Stimulated activated CD4-positive, alpha-beta T cell treated with anti-CD3 and anti-CD28 coated beads, Interleukin-15, amount 100 ng/mL, for 1 hour (primary cell): ENCODE results near the gene NAP1L4.

Experiments used
- DNase-seq, 2 donors: peaks; one replicate each; pipeline ENCODE4 v3.0.0-alpha.2; 2020; ENCODE audit warnings: low read depth in 1 of 2, low spot score in 1 of 2

NAP1L4 gene

GRCh38 chr11:2926611-2927051 is 65.5 kb downstream of the NAP1L4 start:
- no peak for DNase-seq

DNA sequence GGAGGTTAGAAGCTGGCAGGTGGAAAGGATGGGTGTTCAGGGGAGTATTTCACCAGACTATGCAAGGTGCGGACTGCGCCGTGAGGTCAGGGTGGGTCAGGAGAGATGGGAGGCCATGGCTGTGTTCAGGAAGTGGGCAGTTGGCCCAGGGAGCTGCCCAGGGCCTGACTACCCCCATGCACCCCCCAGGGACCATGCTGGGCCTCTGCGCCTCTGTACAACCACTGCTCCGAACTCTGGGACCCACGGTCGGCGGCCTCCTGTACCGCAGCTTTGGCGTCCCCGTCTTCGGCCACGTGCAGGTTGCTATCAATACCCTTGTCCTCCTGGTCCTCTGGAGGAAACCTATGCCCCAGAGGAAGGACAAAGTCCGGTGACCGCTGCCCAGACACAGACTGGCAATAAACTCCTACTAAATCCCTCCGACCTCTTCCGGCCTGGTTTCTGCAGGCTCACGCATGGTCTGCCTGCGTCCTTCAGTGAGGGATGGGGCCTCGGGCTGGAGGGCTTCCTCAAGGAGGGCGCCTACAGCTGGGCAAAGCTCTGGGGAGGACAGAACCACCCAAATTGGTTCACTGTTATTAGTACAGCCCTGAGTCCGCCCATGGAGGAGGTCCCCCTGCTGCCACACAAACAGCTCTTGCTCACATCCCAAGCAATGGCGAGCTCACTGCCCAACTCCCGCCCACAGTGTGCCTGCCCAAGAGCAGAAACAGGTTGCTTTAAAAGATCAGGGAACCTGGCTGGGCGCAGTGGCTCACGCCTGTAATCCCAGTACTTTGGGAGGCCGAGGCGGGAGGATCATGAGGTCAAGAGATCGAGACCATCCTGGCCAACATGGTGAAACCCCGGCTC is 67.1 kb downstream of the NAP1L4 start:
- no peak for DNase-seq

- no peak for DNase-seq
Observed at GRCh38 chr11:2924381-2924780, 67.7 kb downstream of the NAP1L4 start.

DNA sequence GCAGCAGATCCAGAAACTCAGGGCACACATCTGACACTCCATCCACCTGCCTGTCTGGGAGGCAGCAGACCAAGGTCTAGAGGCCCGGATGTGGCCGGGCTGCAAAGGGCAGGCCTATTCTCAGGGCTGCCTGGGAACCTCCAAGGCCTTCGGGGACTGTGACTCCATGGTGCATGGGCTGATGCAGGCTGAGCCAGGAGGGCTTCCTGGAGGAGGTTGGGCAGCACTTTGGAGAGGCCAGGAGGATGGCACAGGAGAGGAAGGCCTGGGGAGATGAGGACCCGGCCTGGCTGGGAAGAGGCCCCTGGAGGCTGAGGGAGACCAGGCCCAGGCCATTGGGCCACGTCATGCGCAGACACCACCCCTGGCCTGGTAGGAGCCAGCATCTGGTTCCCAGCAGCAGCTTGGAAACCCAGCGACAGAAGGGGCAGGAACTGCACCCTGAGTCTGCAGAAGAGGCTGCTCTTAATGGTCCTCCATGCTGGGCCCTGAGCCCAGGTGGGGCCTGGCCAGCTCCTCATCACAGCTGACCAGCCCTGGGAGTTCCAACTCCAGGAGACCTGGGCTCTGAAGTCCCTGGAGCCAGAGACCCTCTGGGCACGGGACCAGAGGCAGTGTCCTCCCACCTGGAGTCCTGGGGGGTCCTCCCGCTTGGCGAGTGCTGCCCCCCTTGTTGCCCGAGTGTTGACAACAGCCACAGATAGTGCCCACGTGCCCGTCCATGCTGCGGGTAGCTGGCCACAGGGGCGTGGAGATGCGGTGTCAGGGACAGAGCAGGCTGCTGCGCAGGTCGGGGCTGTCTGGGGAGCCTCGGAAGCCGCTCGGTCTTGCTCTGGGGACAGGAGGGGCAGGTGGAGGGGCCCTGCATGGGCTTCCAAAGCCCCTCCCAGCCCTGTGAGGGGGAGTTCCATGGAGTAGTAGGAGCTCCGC is 68.4 kb downstream of the NAP1L4 start:
- DNase-seq = no peak

DNA sequence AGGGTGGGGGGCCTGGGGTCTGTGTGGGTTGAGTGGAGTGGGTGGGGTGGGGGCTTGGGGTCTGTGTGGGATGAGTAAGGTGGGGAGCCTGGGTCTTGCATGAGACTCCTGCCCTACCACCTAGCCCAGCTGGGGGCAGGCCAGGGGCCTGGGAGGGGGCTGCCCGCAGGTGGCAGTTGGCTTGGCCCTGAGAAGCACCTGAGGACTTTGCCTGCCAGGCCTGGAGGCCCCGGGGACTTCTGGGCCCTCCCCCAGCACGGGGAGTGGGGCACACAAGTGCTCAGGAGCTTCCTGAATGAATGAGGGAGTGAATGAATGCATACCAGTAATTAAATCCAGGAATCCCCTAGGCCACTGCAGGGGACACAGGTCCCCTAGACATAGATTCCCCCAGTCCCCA is 69.5 kb downstream of the NAP1L4 start:
- DNase-seq = no peak

DNA sequence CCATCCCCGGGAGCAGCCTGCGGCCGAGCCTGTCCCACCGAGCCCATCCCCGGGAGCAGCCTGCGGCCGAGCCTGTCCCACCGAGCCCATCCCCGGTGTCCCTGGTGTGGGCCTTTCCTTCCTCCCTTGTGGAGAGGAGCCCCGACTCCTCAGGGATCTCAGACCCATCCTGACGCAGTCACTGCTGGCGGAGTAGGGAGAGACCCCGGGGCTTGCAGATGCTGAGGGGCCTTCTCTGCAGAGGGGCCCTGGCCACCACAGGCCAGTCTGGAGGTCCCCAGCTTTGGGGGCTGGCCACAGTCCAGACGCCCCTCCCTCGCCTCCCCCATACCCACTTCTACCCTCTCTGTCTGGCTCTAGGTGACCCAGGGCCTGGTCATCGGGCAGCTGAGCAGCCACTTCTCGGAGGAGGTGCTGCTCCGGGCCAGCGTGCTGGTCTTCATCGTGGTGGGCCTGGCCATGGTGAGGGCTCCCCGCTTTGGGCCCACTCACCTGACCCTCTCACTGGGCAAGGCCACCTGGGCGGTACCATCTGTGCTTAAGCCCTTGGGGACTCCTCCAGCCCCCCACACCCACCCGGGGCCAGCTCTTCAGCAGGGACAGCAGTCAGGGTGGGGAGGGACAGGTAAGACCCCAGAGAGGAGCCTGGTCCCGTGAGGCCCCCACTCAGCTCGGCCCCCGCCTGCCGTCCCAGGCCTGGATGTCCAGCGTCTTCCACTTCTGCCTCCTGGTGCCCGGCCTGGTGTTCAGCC is 70.2 kb downstream of the NAP1L4 start:
- DNase-seq = no peak

DNA sequence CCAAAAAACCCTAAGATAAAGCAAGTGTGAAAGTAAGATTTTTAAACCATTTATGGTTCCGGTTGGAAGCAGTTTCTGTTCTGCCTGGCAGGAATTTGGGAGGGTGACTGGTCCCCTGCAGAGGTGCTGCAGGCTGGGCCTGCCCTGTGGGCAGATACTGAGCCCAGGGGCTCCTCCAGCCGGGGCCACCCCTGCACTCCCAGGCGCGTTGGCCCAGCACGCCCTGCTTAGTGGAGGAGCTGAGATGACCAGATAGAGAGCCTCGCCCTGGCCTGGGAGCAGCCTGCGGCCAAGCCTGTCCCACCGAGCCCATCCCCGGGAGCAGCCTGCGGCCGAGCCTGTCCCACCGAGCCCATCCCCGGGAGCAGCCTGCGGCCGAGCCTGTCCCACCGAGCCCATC is 70.9 kb downstream of the NAP1L4 start:
- DNase-seq = no peak

- DNase-seq = no peak
Observed at GRCh38 chr11:2920343-2920742, 71.8 kb downstream of the NAP1L4 start.

DNA sequence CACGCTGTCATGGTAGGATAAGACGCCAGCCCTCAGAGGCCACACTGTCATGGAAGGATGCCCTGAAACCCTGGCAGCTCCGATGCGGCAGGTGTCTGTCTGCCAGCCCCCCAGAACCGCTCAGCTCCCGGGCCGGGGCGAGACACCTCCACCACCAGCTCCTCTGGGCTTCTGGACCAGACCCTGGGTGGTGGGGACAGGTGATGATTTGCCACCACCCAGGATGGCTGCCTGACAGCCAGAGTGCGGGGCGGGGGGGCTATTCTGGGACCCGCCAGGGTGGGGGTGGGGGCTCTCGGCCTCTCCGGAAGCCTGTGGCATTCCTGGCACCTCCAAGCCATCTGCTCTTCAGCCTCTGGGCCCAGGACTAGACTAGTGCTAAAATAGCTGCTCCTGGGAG is 72.3 kb downstream of the NAP1L4 start:
- no peak for DNase-seq

DNA sequence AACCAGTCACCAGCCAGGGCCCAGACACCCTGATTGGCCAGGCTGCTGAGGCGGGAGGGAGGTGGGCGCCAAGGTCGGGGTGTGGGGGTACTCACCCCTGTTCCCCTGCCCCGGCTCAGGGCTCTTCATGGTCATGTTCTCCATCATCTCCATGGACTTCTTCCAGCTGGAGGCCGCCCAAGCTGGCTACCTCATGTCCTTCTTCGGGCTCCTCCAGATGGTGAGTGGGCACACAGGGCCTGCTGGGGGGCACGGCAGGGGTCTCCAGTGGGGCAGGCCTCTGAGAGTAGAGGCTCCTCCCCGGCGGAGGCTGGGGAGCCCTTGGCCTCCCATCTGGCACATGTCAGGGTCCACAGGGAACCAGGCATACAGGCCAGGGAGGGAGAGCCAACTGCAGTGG is 72.9 kb downstream of the NAP1L4 start:
- DNase-seq = no peak

DNA sequence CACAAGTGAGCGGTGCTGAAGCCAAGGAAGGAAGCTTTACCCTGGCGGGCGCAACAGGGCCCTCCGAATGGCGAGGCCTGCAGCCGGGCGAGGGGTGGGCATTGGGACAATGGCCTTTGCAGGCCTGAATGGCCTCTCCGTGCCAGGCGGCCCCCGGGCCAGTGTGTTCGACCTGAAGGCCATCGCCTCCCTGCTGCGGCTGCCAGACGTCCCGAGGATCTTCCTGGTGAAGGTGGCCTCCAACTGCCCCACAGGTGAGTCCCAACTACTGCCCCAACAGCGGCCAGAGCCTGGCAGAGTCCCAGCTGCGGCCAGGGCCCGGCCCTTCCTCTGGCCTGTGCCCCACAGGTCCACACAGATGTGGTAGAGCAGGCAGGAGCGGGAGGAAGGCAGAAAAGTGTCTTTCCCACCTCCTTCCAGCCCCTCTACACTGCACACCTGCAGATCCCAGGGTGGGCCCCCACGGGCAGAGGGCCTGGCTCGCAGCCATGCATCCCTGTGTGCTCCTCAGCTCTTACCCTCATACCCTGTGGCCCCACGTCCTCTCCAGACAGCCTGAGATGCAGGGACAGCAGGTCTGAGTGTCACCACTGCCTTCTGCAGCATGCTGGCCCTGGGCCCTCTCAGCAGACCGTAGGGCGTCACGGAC is 74.2 kb downstream of the NAP1L4 start:
- DNase-seq = no peak

GRCh38 chr11:2916892-2917645 is 75.1 kb downstream of the NAP1L4 start:
- no peak for DNase-seq

GRCh38 chr11:2916114-2916891 is 75.8 kb downstream of the NAP1L4 start:
- no peak for DNase-seq

DNA sequence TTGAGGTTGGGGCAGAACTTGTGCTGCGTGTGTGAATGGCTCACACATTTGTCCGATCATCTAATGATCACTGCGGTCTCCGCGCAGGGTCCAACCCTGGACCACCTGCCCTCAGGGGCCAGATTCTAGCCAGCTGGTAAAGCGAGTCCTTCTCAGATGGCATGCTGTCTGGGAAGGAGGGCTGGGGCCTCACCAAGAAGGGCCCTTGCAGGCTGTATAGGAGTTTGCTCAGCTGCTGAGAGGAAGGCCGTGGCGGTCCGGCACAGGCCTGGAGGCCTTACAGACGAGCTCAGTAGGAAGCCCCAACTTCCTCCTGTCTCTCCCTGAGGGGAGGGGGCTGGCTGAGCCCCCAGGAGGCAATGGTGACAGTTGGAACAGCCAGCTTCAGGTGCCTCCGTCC is 76.7 kb downstream of the NAP1L4 start:
- DNase-seq = no peak

GRCh38 chr11:2914455-2915195 is 77.5 kb downstream of the NAP1L4 start:
- DNase-seq = no peak

DNA sequence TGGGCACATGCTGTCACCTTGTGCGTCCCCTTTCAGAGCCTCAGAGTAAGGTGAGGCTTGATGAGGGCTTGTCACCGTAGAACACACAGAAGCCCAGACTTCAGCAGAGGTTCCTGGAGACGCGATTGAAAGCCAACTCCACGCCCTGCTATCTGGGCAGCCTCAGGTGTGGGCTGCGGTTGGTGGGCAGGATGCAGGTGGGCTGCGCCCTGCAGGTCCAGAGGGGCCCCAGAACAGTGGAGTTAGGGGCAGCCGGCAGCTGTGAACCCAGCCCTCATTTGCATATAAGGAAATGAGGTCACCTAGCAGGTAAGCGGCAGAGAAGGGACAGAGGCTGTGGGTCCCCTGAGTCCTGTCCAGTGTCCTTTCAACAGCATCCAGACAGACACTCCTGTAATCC is 78.4 kb downstream of the NAP1L4 start:
- no peak for DNase-seq

DNA sequence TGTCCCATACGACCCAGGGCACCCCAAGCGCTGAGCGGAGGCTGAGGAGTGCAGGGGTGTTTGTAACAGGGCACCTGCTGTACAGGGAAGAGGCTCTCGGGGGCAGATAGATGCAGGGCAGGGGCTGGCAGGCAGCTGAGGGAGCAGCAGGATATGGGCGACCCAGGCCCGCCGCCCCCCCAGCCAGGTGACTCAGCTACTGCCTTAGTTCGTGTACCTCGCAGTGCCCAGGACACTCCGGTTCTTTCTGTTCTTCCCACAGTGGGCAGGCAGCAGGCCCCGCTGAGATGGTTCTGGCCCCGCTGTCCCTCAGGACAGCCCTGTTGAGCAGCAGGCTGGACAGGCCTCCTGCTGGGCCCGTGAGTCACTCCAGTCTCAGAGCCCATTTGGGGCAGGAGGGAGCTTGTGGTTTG is 79.1 kb downstream of the NAP1L4 start:
- DNase-seq = no peak

DNA sequence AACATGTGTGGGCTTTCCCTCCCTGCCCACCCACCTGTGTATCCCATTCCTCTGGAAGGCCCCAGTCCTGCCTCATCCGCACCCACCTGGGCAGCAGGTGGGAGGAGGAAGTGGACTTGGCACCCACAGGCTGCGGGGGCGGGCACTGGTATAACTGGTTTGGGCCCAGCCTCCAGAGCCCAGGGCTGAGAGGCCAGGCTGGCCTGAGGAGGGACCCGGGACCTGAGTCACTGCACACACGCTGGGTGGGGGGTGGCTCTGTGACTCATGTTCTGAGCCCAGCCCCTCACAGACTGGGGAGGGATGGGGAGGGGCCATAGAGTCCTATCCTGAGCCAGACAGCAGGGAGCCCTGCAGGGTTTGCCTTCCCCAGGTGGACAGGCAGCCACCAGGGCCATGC is 79.6 kb downstream of the NAP1L4 start:
- no peak for DNase-seq
